Measurements from ENCODE around the gene PACS2.
A peak's percentile ranks its signal among the peaks of the same experiment; 100 is the strongest.

Gene PACS2

GRCh38 chr14:105390849-105391500 is 76.4 kb downstream of the PACS2 start:
- H3K4me1 ChIP-seq, result peaks cover 85 to 99% (median 95%) of the 10 kb centered on the region in 10 experiments
- H3K36me3 ChIP-seq, result peaks cover 0 to 22% (median 10%) of the 10 kb centered on the region in 11 experiments; a peak in 13 of 22 replicates
- no peaks in the 10 kb centered on the region for H3K9me3 ChIP-seq (replicated peaks in 1 of 11)
- H3K27me3 ChIP-seq, result peaks cover 0 to 11% (median 0%) of the 10 kb centered on the region in 11 experiments; a peak in 4 of 22 replicates
- H3K9ac ChIP-seq, result peak overlapping the region; percentile 17 to 69 (median 62); a peak in 18 of 22 replicates
- peaks cover 0 to 31% (median 4%) of the 10 kb centered on the region in 11 experiments; a peak in 8 of 22 replicates for H4K20me1 ChIP-seq
- peak overlapping the region; percentile 43 to 80 (median 69); a peak in 20 of 22 replicates for H3K27ac ChIP-seq
- H3K4me2 ChIP-seq, result peak overlapping the region; percentile 74 to 96 (median 91)
- no peak for TF ChIP-seq Cebpa-rat (IDR thresholded peaks at IDR 0.05)
- H3K4me3 ChIP-seq, result no peak overlapping the region

GRCh38 chr14:105391541-105391940 is 77.0 kb downstream of the PACS2 start:
- Histone ChIP-seq H3K4me1 (peaks cover 85 to 100% (median 98%) of the 10 kb centered on the region in 10 experiments), H4K20me1 (peaks cover 0 to 31% (median 0%) of the 10 kb centered on the region in 11 experiments; a peak in 7 of 22 replicates), H3K27me3 (peaks cover 0 to 11% (median 0%) of the 10 kb centered on the region in 11 experiments; a peak in 4 of 22 replicates), H3K4me2 (peak overlapping the region; percentile 28 to 96 (median 91)), H3K36me3 (peaks cover 0 to 17% (median 9%) of the 10 kb centered on the region in 11 experiments; a peak in 13 of 22 replicates), H3K27ac (no peak overlapping the region), H3K4me3 (no peak overlapping the region), H3K9me3 (replicated peaks in 1 of 11) (no peaks in the 10 kb centered on the region), H3K9ac (peak overlapping the region in 4 of 11 experiments; percentile 37 to 57 (median 42); a peak in 6 of 22 replicates)
- no peak for TF ChIP-seq Cebpa-rat (IDR thresholded peaks at IDR 0.05)

- H3K36me3 ChIP-seq, result peaks cover 0 to 8% (median 2%) of the 10 kb centered on the region in 11 experiments; a peak in 7 of 22 replicates
- no peak for TF ChIP-seq Cebpa-rat (IDR thresholded peaks at IDR 0.05)
These were observed 77.9 kb downstream of the PACS2 start for GRCh38 chr14:105392131-105393090.

GRCh38 chr14:105393151-105393550 is 78.6 kb downstream of the PACS2 start:
- Histone ChIP-seq H3K4me3 (no peak overlapping the region), H3K27me3 (peaks cover 0 to 11% (median 0%) of the 10 kb centered on the region in 11 experiments; a peak in 4 of 22 replicates), H3K4me2 (peak overlapping the region in 4 of 11 experiments; percentile 4 to 100 (median 78); a peak in 5 of 22 replicates), H3K4me1 (peaks cover 83 to 100% (median 97%) of the 10 kb centered on the region in 10 experiments), H3K36me3 (peaks cover 0 to 6% (median 0%) of the 10 kb centered on the region in 11 experiments; a peak in 1 of 22 replicates), H3K9me3 (replicated peaks in 1 of 11) (no peaks in the 10 kb centered on the region), H3K27ac (no peak overlapping the region), H3K9ac (no peak overlapping the region; a peak in 1 of 22 replicates), H4K20me1 (peaks cover 0 to 29% (median 0%) of the 10 kb centered on the region in 11 experiments; a peak in 7 of 22 replicates)
- TF ChIP-seq Cebpa-rat (IDR thresholded peaks at IDR 0.05), result no peak

More at GRCh38 chr14:105392131-105393090, 77.9 kb downstream of the PACS2 start:
- H3K4me2 ChIP-seq, result peak overlapping the region; percentile 28 to 96 (median 91)
- H3K4me3 ChIP-seq, result no peak overlapping the region
- peaks cover 0 to 31% (median 0%) of the 10 kb centered on the region in 11 experiments; a peak in 7 of 22 replicates for H4K20me1 ChIP-seq
- no peak overlapping the region for H3K27ac ChIP-seq
- peak overlapping the region in 5 of 11 experiments; percentile 31 to 57 (median 40); a peak in 7 of 22 replicates for H3K9ac ChIP-seq
- peaks cover 85 to 100% (median 98%) of the 10 kb centered on the region in 10 experiments for H3K4me1 ChIP-seq
- H3K9me3 ChIP-seq (replicated peaks in 1 of 11), result no peaks in the 10 kb centered on the region
- peaks cover 0 to 11% (median 0%) of the 10 kb centered on the region in 11 experiments; a peak in 4 of 22 replicates for H3K27me3 ChIP-seq

GRCh38 chr14:105394714-105395537 is 80.4 kb downstream of the PACS2 start:
- no peak for TF ChIP-seq Cebpa-rat (IDR thresholded peaks at IDR 0.05)
- H4K20me1 ChIP-seq, result peaks cover 0 to 16% (median 1%) of the 10 kb centered on the region in 11 experiments; a peak in 9 of 22 replicates
- H3K4me3 ChIP-seq, result no peak overlapping the region
- peaks cover 0 to 11% (median 0%) of the 10 kb centered on the region in 11 experiments; a peak in 4 of 22 replicates for H3K27me3 ChIP-seq
- peaks cover 72 to 92% (median 87%) of the 10 kb centered on the region in 10 experiments for H3K4me1 ChIP-seq
- H3K36me3 ChIP-seq, result peaks cover 0 to 6% (median under 1%) of the 10 kb centered on the region in 11 experiments; a peak in 4 of 22 replicates
- H3K27ac ChIP-seq, result peak overlapping the region in 7 of 11 experiments; percentile 3 to 99 (median 27); a peak in 8 of 22 replicates
- no peaks in the 10 kb centered on the region for H3K9me3 ChIP-seq (replicated peaks in 1 of 11)
- peak overlapping the region; percentile 91 to 100 (median 98) for H3K4me2 ChIP-seq
- H3K9ac ChIP-seq, result peak overlapping the region in 9 of 11 experiments; percentile 3 to 62 (median 24); a peak in 13 of 22 replicates

- H3K9me3 ChIP-seq (replicated peaks in 1 of 11), result no peaks in the 10 kb centered on the region; a peak in 2 of 22 replicates
These were observed 80.9 kb downstream of the PACS2 start for GRCh38 chr14:105395538-105395854.

GRCh38 chr14:105397350-105397931 is 82.9 kb downstream of the PACS2 start:
- Histone ChIP-seq H3K4me1 (peaks cover 59 to 77% (median 73%) of the 10 kb centered on the region in 10 experiments), H3K4me3 (peak overlapping the region; percentile 66 to 90 (median 74); a peak in 18 of 20 replicates), H3K27me3 (peaks cover 0 to 1% (median 0%) of the 10 kb centered on the region in 11 experiments; a peak in 1 of 22 replicates), H3K9me3 (replicated peaks in 1 of 11) (peaks cover 0 to 4% (median 0%) of the 10 kb centered on the region in 11 experiments; a peak in 2 of 22 replicates), H4K20me1 (peaks cover 0 to 12% (median 6%) of the 10 kb centered on the region in 11 experiments; a peak in 8 of 22 replicates), H3K9ac (peak overlapping the region; percentile 89 to 96 (median 94); a peak in 21 of 22 replicates), H3K27ac (peak overlapping the region; percentile 90 to 99 (median 97); a peak in 21 of 22 replicates), H3K36me3 (peaks cover 15 to 25% (median 19%) of the 10 kb centered on the region in 11 experiments; a peak in 21 of 22 replicates), H3K4me2 (peak overlapping the region; percentile 91 to 100 (median 98))
- no peak for TF ChIP-seq Cebpa-rat (IDR thresholded peaks at IDR 0.05)

More at GRCh38 chr14:105395538-105395854, 80.9 kb downstream of the PACS2 start:
- Histone ChIP-seq H3K36me3 (peaks cover 3 to 11% (median 6%) of the 10 kb centered on the region in 11 experiments; a peak in 18 of 22 replicates), H3K4me2 (peak overlapping the region; percentile 91 to 100 (median 98); a peak in 21 of 22 replicates), H3K27ac (peak overlapping the region in 7 of 11 experiments; percentile 4 to 99 (median 95); a peak in 9 of 22 replicates), H3K4me3 (no peak overlapping the region), H3K27me3 (peaks cover 0 to 11% (median 0%) of the 10 kb centered on the region in 11 experiments; a peak in 4 of 22 replicates), H3K4me1 (peaks cover 72 to 92% (median 87%) of the 10 kb centered on the region in 10 experiments), H4K20me1 (peaks cover 0 to 12% (median 4%) of the 10 kb centered on the region in 11 experiments; a peak in 9 of 22 replicates), H3K9ac (peak overlapping the region in 6 of 11 experiments; percentile 12 to 47 (median 18); a peak in 7 of 22 replicates)
- TF ChIP-seq Cebpa-rat (IDR thresholded peaks at IDR 0.05), result no peak
